ENCODE results near the gene INTS1. TPM values are rescaled to one million over a fixed set of nuclear protein-coding genes. Genes with fewer than 3 reads are reported as not detected.
"Not testable (repeated sequence)": the region's sequence is repeated elsewhere in the genome, so short reads cannot be mapped to it uniquely, and the experiment has no call there.

The INTS1 gene
- total RNA-seq, 1 donor from 2014 or later: 134 TPM

DNA sequence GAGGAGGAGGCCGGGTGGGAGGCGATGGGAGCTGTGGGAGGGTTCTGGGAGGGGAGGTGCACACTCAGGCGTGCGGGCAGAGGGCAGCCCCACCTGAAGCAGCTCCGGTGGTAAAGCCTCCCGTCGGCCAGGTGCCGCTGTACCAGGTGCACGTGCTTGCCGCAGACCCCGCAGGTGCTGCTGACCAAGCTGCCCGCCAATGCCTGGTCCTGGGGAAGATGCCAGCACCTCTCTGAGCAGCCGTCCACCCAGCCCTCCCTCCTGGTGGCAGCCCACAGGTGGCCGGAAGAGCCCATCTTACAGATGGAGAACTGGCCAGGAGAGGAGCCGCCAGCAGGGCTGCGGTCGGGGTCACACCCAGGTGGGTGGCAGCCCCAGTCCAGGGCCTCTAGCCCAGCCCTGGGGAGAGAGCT is 57.6 kb downstream of the INTS1 start:
- no peak for DNase-seq (ENCODE audit: extremely low spot score, unreplicated experiment)
- TF ChIP-seq, protein P1, sequence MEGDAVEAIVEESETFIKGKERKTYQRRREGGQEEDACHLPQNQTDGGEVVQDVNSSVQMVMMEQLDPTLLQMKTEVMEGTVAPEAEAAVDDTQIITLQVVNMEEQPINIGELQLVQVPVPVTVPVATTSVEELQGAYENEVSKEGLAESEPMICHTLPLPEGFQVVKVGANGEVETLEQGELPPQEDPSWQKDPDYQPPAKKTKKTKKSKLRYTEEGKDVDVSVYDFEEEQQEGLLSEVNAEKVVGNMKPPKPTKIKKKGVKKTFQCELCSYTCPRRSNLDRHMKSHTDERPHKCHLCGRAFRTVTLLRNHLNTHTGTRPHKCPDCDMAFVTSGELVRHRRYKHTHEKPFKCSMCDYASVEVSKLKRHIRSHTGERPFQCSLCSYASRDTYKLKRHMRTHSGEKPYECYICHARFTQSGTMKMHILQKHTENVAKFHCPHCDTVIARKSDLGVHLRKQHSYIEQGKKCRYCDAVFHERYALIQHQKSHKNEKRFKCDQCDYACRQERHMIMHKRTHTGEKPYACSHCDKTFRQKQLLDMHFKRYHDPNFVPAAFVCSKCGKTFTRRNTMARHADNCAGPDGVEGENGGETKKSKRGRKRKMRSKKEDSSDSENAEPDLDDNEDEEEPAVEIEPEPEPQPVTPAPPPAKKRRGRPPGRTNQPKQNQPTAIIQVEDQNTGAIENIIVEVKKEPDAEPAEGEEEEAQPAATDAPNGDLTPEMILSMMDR (conservative IDR thresholded peaks at IDR 0.05): no peak
- no peaks in the 10 kb centered on the region for H3K4me1 Mint-ChIP-seq (ENCODE audit: unreplicated experiment)
- no peaks in the 10 kb centered on the region for H3K9me3 Mint-ChIP-seq
- no peak overlapping the region for H3K4me3 Mint-ChIP-seq
- no peaks in the 10 kb centered on the region for H3K36me3 Mint-ChIP-seq
- no peaks in the 10 kb centered on the region for H3K27me3 Mint-ChIP-seq
- H3K27ac Mint-ChIP-seq: no peak overlapping the region

DNA sequence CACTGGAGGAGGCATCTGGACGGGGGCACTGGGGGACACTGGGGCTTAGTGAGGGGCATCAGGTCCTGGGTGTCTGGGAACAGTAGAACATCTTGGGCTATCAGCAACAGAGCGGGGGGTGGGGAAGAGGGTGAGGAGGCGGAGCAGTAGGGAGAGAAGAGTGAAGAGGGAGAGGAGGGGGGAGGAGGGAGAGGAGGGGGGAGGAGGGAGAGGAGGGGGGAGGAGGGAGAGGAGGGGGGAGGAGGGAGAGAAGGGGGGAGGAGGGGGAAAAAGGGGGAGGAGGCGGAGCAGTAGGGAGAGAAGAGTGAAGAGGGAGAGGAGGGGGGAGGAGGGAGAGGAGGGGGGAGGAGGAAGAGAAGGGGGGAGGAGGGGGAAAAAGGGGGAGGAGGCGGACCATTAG is 58.2 kb downstream of the INTS1 start:
- not testable (repeated sequence) for H3K4me1 Mint-ChIP-seq (ENCODE audit: unreplicated experiment); H3K27me3 Mint-ChIP-seq; H3K36me3 Mint-ChIP-seq; H3K4me3 Mint-ChIP-seq; DNase-seq (ENCODE audit: extremely low spot score, unreplicated experiment); H3K9me3 Mint-ChIP-seq; H3K27ac Mint-ChIP-seq

DNA sequence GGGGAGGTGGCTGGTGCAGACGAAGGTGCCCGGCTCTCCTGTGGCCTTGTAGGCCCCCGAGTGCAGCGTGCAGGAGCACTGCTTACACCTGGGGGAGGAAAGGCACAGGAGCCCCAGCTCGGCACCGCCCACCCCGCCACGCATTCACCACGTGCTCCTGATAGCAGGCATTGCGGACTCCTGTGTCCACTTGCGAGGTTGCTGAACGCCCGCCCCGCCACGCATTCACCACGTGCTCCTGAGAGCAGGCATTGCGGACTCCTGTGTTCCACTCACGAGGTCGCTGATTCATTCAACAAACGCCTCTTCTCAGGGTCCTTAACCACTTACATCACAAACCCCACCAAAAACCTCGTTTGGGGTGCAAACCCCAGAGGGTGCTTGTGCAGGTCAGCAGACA is 58.8 kb downstream of the INTS1 start:
- H3K4me3 Mint-ChIP-seq: no peak overlapping the region
- H3K4me1 Mint-ChIP-seq (ENCODE audit: unreplicated experiment): no peaks in the 10 kb centered on the region
- no peaks in the 10 kb centered on the region for H3K27me3 Mint-ChIP-seq
- TF ChIP-seq, protein P1 (conservative IDR thresholded peaks at IDR 0.05): no peak
- no peak overlapping the region for H3K27ac Mint-ChIP-seq
- H3K9me3 Mint-ChIP-seq: no peaks in the 10 kb centered on the region
- no peak for DNase-seq (ENCODE audit: extremely low spot score, unreplicated experiment)
- no peaks in the 10 kb centered on the region for H3K36me3 Mint-ChIP-seq

DNA sequence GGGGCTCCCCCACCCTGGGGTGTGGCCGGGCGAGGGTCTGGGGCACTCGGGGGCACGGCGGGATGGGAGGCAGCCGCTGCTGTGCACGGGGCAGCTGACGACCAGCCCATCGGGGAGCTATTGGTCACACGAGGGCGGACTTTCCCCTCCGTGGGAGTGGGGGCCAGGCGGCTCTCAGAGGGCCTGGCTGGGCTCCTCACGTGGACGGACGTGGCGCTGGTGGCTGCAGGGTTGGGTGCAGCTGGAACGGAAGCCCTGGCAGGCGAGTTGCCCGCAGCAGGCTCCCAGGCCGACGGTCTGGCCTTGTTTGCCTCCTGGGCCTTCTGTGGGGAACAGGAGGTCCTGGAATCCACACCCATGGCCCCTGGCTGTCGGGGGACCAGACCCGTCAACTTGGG is 59.3 kb downstream of the INTS1 start:
- Mint-ChIP-seq H3K4me1 (ENCODE audit: unreplicated experiment) (no peaks in the 10 kb centered on the region), H3K36me3 (no peaks in the 10 kb centered on the region), H3K27ac (no peak overlapping the region), H3K27me3 (no peaks in the 10 kb centered on the region), H3K9me3 (no peaks in the 10 kb centered on the region), H3K4me3 (no peak overlapping the region)
- no peak for DNase-seq (ENCODE audit: extremely low spot score, unreplicated experiment)
- TF ChIP-seq, protein P1 (conservative IDR thresholded peaks at IDR 0.05): no peak

DNA sequence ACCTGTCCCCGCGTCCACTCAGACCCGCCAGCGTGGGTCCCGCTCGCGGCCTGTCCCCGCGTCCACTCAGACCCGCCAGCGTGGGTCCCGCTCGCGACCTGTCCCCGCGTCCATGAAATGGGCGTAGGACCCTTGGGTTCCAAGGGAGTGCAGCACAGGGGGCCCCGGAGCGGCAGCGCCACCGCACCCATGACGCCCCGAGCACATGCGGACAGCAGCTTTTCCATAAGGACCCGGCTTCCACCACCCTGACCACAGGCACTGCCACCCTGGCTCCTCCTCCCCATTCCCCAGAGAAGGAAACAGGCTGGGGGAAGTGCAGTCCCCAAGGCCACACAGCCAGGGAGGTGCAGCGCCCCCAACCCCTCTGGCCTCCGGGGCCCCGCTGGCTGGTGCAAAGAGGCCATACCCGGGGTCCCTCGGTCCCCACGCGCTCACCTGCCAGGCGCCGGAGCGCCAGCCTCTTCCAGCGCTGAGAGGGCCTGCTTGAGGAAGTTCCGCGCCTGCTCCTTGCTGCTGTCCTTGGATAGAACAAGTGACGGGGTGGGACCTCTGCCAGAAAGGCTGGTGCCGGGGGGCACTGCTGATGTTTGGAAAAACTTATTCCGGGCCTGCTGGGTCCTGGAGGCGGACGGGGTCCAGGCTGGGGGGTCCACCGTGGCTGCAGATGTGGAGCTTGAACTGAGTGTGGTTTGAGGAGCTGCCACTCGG is 59.8 kb downstream of the INTS1 start:
- Mint-ChIP-seq H3K27ac (no peak overlapping the region), H3K9me3 (no peaks in the 10 kb centered on the region), H3K4me3 (no peak overlapping the region), H3K4me1 (ENCODE audit: unreplicated experiment) (no peaks in the 10 kb centered on the region), H3K36me3 (no peaks in the 10 kb centered on the region), H3K27me3 (no peaks in the 10 kb centered on the region)
- no peak for DNase-seq (ENCODE audit: extremely low spot score, unreplicated experiment)
- TF ChIP-seq, protein P1 (conservative IDR thresholded peaks at IDR 0.05): no peak

DNA sequence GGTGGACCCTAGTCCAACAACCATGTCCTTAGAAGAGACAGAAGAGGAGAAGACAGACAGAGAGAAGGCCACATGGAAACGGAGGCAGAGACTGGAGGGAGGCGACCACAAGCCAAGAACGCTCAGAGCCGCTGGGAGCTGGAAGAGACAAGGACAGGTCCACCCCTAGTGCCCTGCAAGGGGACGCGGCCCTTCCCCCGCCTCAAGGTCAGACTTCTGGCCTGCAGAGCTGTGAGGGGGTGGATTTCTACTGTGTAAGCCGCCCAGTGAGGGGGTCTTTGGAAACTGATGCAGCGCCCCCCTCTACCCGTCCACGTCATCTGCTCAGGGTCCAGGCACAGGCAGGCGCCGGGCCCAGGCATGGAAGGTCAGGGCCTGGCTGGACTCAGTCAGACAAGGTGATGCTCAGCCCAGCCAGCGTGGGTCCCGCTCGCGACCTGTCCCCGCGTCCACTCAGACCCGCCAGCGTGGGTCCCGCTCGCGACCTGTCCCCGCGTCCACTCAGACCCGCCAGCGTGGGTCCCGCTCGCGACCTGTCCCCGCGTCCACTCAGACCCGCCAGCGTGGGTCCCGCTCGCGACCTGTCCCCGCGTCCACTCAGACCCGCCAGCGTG is 60.5 kb downstream of the INTS1 start:
- not testable (repeated sequence) for H3K36me3 Mint-ChIP-seq; H3K4me1 Mint-ChIP-seq (ENCODE audit: unreplicated experiment); H3K27ac Mint-ChIP-seq; H3K27me3 Mint-ChIP-seq; DNase-seq (ENCODE audit: extremely low spot score, unreplicated experiment); H3K4me3 Mint-ChIP-seq; H3K9me3 Mint-ChIP-seq
